HEK293 (cell line): Measurements from ENCODE around the gene HMX2.
"Not testable (repeated sequence)": the region's sequence is repeated elsewhere in the genome, so short reads cannot be mapped to it uniquely, and the experiment has no call there.

Experiments
- CTCF ChIA-PET: fragments of 350-600 bp; formaldehyde crosslinking; extraction: SDS; loops from one replicate; lab custom pipeline; 2021; ENCODE audit warnings: antibody characterized with exemption; lab: Yijun Ruan, JAX
- POLR2A ChIA-PET: fragments of 300-600 bp; formaldehyde crosslinking; extraction: SDS; loops from one replicate; lab custom pipeline; 2020; ENCODE audit warnings: antibody characterized with exemption, inconsistent platforms; lab: Yijun Ruan, JAX
- H3K27ac ChIP-seq: fragments of 200-500 bp; sonication (Bioruptor generic); 2 replicates; pipeline ENCODE4 v1.5.1; 2014; ENCODE audit warnings: low read depth, low read length, control low read depth, inconsistent platforms; ENCODE audit errors: extremely low read depth
- H3K36me3 ChIP-seq, 2 experiments: fragments of 200-500 bp in 1 of 2; sonication (Bioruptor generic) in 1 of 2; 1 replicate in 1 of 2; 2 replicates in 1 of 2; pipeline ENCODE4 v1.5.1; 2014 to 2017; ENCODE audit warnings: inconsistent platforms in 2 of 2, low read length in 2 of 2; ENCODE audit not compliant: control insufficient read depth in 2 of 2, insufficient read depth in 1 of 2
- H3K4me1 ChIP-seq: fragments of 200-500 bp; sonication (Bioruptor generic); 2 replicates; pipeline ENCODE4 v1.5.1; 2014; ENCODE audit warnings: mild to moderate bottlenecking, low read length, inconsistent platforms; ENCODE audit not compliant: control insufficient read depth, insufficient read depth
- H3K4me3 ChIP-seq: 2 replicates; pipeline ENCODE4 v1.5.1; 2011; ENCODE audit warnings: low read depth, mild to moderate bottlenecking, control low read depth, low read length, moderate library complexity
- H3K9me3 ChIP-seq: fragments of 200-500 bp; sonication (Bioruptor generic); 2 replicates; pipeline ENCODE4 v1.5.1; 2014; ENCODE audit warnings: low read depth, low read length, inconsistent platforms; ENCODE audit not compliant: control insufficient read depth, insufficient read depth
- HOXC10 ChIP-seq: sonication (generic); formaldehyde crosslinking; IDR thresholded peaks from 2 replicates; pipeline ENCODE4 v1.8.1; 2023; ENCODE audit warnings: mild to moderate bottlenecking, missing genetic modification reagents
- PRDM1 ChIP-seq: fragments of 450-650 bp; formaldehyde crosslinking; IDR thresholded peaks from 2 replicates; pipeline ENCODE4; 2016; ENCODE audit warnings: missing biosample characterization, missing genetic modification characterization
- ZFP3 ChIP-seq: fragments of 450-650 bp; formaldehyde crosslinking; IDR thresholded peaks from 2 replicates; pipeline ENCODE4 v1.5.1; 2016; ENCODE audit warnings: low read depth, missing biosample characterization, missing genetic modification characterization
- ZIC2 ChIP-seq: fragments of 450-650 bp; formaldehyde crosslinking; IDR thresholded peaks from 2 replicates; pipeline ENCODE4 v1.5.1; 2016; ENCODE audit warnings: missing biosample characterization, missing genetic modification characterization
- ZNF214 ChIP-seq: fragments of 450-650 bp; formaldehyde crosslinking; IDR thresholded peaks from 2 replicates; pipeline ENCODE4 v1.5.1; 2017; ENCODE audit warnings: missing biosample characterization, mild to moderate bottlenecking, missing genetic modification characterization, borderline replicate concordance
- ZNF366 ChIP-seq: fragments of 450-650 bp; formaldehyde crosslinking; conservative IDR thresholded peaks from 2 replicates; pipeline ENCODE4 v1.5.1; 2016; ENCODE audit warnings: missing biosample characterization, missing genetic modification characterization
- ZNF488 ChIP-seq: fragments of 450-650 bp; formaldehyde crosslinking; IDR thresholded peaks from 2 replicates; pipeline ENCODE4 v1.5.1; 2016; ENCODE audit warnings: missing biosample characterization, missing genetic modification characterization
- ZNF510 ChIP-seq: fragments of 450-650 bp; formaldehyde crosslinking; IDR thresholded peaks from 2 replicates; pipeline ENCODE4 v1.5.1; 2018; ENCODE audit warnings: mild to moderate bottlenecking, missing genetic modification characterization, missing biosample characterization; ENCODE audit not compliant: insufficient replicate concordance
- ZNF549 ChIP-seq: fragments of 450-650 bp; IDR thresholded peaks from 2 replicates; pipeline ENCODE4 v1.5.1; 2018; ENCODE audit warnings: missing biosample characterization, missing genetic modification characterization, mild to moderate bottlenecking, inconsistent platforms, moderate library complexity
- ZNF561 ChIP-seq: fragments of 450-650 bp; IDR thresholded peaks from 2 replicates; pipeline ENCODE4 v1.5.1; 2018; ENCODE audit warnings: missing biosample characterization, missing genetic modification characterization, borderline replicate concordance
- ZNF707 ChIP-seq: fragments of 450-650 bp; formaldehyde crosslinking; IDR thresholded peaks from 2 replicates; pipeline ENCODE4 v1.5.1; 2016; ENCODE audit warnings: missing biosample characterization, missing genetic modification characterization
- ZNF843 ChIP-seq: fragments of 450-650 bp; formaldehyde crosslinking; IDR thresholded peaks from 2 replicates; pipeline ENCODE4 v1.5.1; 2016; ENCODE audit warnings: missing biosample characterization, missing genetic modification characterization
- ZSCAN18 ChIP-seq: fragments of 450-650 bp; formaldehyde crosslinking; IDR thresholded peaks from 2 replicates; pipeline ENCODE4 v1.5.1; 2016; ENCODE audit warnings: missing biosample characterization, missing genetic modification characterization

The HMX2 gene

GRCh38 chr10:123166618-123167017 lies 18.7 kb downstream of the HMX2 start (continued):
- TF ChIP-seq ZNF488 (tag by site-specific recombination) (no peak), ZNF366 (tag by site-specific recombination) (no peak), ZFP3 (tag by site-specific recombination) (no peak), ZIC2 (tag by site-specific recombination) (no peak), ZNF561 (tag by site-specific recombination) (no peak), HOXC10 (CRISPR knock-in tag) (no peak)

- no peaks in the 10 kb centered on the region for H3K4me1 ChIP-seq
- CTCF ChIA-PET, result interaction anchor here (0.7 kb wide), 1 partner anchor 43 kb away, joined by 3 read pairs; no protein-coding TSS in a partner anchor
- no peaks in the 10 kb centered on the region for H3K9me3 ChIP-seq
- no peak overlapping the region for H3K4me3 ChIP-seq
- POLR2A ChIA-PET, result no interaction called here
- peaks cover 24 to 65% of the 10 kb centered on the region in 2 experiments for H3K36me3 ChIP-seq
- TF ChIP-seq ZNF843 (tag by site-specific recombination), result no peak
- TF ChIP-seq PRDM1, result peak; percentile 47; the same call in 1 of the 2 replicates
- TF ChIP-seq ZNF707 (tag by site-specific recombination), result no peak
- TF ChIP-seq ZNF214 (tag by site-specific recombination), result no peak
- TF ChIP-seq ZNF510 (tag by site-specific recombination), result no peak
- H3K27ac ChIP-seq, result no peak overlapping the region
These were observed 23.0 kb downstream of the HMX2 start for GRCh38 chr10:123170961-123171360.

DNA sequence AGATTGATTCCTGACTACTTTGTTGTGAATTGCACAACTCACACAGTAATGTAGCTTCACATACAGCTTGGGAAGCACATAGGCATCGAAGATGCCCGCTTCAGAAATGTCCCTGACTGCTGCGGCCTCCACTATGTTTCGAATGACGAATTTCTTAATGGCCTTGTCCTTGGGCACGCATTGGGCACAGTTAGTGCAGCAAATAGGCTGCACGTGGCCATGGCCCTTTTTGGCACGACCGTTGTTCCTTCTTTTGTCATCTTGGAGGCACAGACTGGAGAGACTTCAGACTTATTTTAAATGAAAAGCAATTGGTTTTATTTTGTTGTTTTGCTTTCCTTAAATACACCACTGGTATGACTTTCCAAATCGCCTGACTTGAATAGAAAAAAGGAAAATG lies 23.7 kb downstream of the HMX2 start:
- CTCF ChIA-PET, result interaction anchor here (0.7 kb wide), 1 partner anchor 42 kb away, joined by 3 read pairs; no protein-coding TSS in a partner anchor
- POLR2A ChIA-PET, result not testable (repeated sequence)

DNA sequence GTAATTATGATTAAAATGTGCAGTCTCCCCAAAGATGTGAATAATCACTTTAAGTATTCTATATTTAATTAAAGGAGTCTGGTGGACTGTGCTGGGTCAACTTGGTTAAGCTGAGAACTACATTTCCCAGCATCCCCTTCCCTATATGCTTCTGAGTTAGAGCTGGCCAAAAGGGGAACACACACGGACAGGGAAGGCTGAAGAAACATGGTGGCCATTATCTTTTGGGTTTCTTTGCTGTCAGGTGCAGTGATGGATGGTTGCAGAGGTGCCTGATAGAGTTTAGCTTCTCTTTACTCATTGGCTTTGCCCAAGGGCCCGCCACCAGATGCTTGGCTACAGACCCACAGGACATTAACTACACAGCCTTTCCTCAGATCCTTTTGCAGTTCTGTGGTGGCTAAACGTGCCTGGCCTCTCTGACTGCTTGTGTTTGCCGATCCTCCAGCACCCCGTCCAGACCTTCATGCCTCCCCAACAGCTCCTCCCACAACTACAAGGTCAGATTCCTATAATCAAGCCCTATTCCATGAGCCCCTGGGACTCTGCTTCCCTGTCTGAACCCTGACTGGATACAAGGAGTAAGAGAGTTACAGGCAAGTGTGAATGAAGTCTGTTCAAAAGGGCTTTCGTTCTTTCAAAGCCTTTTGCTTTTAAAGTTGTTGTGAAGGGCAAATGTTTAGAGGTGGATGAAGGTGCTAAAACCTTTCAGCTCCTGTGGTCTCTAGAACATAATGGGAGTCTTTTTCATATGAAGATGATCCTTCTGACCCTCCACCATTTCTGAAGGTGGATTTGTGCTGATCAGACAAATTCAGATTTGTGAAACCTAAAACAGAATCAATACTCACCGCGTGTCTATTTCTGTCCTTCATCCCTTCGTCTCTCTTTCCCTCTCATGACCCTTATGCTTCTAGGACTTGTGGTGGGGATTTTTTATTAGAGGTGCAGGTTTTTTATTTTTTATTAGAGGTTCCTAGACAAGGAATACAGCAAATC lies 27.8 kb downstream of the HMX2 start:
- H3K36me3 ChIP-seq, result peaks cover 7 to 38% of the 10 kb centered on the region in 2 experiments
- H3K27ac ChIP-seq, result no peak overlapping the region
- ChIA-PET POLR2A (no interaction called here), CTCF (interaction anchor here (0.7 kb wide), 1 partner anchor 397 kb away, joined by 3 read pairs; no protein-coding TSS in a partner anchor)
- H3K9me3 ChIP-seq, result no peaks in the 10 kb centered on the region
- no peak overlapping the region for H3K4me3 ChIP-seq
- no peaks in the 10 kb centered on the region for H3K4me1 ChIP-seq
- no peak for TF ChIP-seq ZNF549 (tag by site-specific recombination)
- TF ChIP-seq ZSCAN18 (tag by site-specific recombination), result no peak

More for the DNA sequence above, 23.7 kb downstream of the HMX2 start:
- not testable (repeated sequence) for H3K4me1 ChIP-seq, H3K9me3 ChIP-seq, H3K4me3 ChIP-seq, H3K27ac ChIP-seq
- H3K36me3 ChIP-seq, result peaks cover 19 to 65% of the 10 kb centered on the region in 2 experiments
